Measurements from ENCODE around the gene NCOA6.

The NCOA6 gene

DNA sequence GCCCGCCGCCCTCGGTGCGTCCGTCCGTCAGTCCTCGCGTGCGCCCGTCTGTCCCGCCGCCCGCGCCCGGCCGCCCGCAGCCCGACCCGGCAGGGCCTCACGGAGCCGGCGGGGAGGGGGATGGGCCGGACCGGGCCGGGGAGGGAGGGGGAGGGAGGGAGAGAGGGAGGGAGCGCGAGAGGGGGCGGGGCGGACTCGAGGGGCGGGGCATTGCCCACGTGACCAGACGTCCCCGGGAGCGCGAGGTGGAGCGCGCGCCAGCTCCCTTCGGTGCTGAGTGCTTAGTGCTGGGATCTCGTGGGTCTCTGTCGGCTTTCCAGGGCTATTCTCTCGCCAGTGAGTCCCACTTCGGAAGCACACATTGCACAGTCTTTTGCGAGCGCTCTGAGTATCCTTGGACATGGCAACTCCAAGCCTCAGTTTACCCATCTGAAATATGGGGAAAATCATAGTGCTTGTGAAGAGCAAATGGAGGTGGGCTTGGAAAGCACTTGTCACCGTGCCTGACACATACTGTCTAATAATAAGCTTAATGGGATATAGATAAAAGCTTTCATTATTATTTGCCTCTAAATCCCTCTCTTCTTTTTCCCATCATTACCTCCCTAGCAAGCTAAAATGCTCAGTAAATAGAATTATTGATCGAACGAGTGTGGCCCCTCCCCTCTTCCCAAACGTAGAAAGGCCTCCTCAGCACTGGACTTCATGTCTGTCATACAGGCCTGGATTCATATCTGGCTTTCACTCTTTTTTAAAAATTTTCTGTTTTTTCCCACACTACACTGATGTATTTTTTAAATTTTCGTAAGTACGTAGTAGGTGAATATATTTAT, at the start of gene NCOA6:
NCOA6 (minus strand) TSS at position 122 of the 833 bp plus-strand sequence. CDS start 43,296 bp downstream, outside the sequence.
- Histone ChIP-seq H3K27me3 (ENCODE audit: insufficient read depth, low read length, poor library complexity) (no peaks in the 10 kb centered on the region), H3K4me2 (ENCODE audit: insufficient read depth, low read length) (peak within 1 kb of the TSS; percentile 89), H3K9me3 (ENCODE audit: insufficient read depth, low read length, severe bottlenecking) (no peaks in the 10 kb centered on the region), H3K79me2 (ENCODE audit: insufficient read depth, low read length) (peaks cover 51% of the 10 kb centered on the region), H3K4me3 (ENCODE audit: low read depth in 1 of 2, low read length in 2 of 2) (peak within 1 kb of the TSS; percentile 70 to 85), H3K9ac (ENCODE audit: low read depth, low read length) (peak within 1 kb of the TSS; percentile 88), H3K36me3 (ENCODE audit: insufficient read depth, low read length) (peaks cover 3% of the 10 kb centered on the region), H2AFZ (ENCODE audit: low read depth, low read length) (peak within 1 kb of the TSS; percentile 97), H3K4me1 (ENCODE audit: insufficient read depth, low read length) (peaks cover 38% of the 10 kb centered on the region), H4K20me1 (ENCODE audit: insufficient read depth, low read length) (peaks cover 31% of the 10 kb centered on the region), H3K27ac (ENCODE audit: low read length) (peak within 1 kb of the TSS; percentile 83)
- DNase-seq (peak; percentile 88), ATAC-seq (ENCODE audit: insufficient read depth, low read depth) (peak; percentile 66)
- TF ChIP-seq EZH2 (IDR thresholded peaks at IDR 0.05; ENCODE audit: borderline replicate concordance, low read depth, low read length, severe bottlenecking): no peak
- TF ChIP-seq, protein P1, sequence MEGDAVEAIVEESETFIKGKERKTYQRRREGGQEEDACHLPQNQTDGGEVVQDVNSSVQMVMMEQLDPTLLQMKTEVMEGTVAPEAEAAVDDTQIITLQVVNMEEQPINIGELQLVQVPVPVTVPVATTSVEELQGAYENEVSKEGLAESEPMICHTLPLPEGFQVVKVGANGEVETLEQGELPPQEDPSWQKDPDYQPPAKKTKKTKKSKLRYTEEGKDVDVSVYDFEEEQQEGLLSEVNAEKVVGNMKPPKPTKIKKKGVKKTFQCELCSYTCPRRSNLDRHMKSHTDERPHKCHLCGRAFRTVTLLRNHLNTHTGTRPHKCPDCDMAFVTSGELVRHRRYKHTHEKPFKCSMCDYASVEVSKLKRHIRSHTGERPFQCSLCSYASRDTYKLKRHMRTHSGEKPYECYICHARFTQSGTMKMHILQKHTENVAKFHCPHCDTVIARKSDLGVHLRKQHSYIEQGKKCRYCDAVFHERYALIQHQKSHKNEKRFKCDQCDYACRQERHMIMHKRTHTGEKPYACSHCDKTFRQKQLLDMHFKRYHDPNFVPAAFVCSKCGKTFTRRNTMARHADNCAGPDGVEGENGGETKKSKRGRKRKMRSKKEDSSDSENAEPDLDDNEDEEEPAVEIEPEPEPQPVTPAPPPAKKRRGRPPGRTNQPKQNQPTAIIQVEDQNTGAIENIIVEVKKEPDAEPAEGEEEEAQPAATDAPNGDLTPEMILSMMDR (IDR thresholded peaks at IDR 0.05; ENCODE audit: borderline replicate concordance, extremely low read depth, low read length, poor library complexity, severe bottlenecking): no peak

DNA sequence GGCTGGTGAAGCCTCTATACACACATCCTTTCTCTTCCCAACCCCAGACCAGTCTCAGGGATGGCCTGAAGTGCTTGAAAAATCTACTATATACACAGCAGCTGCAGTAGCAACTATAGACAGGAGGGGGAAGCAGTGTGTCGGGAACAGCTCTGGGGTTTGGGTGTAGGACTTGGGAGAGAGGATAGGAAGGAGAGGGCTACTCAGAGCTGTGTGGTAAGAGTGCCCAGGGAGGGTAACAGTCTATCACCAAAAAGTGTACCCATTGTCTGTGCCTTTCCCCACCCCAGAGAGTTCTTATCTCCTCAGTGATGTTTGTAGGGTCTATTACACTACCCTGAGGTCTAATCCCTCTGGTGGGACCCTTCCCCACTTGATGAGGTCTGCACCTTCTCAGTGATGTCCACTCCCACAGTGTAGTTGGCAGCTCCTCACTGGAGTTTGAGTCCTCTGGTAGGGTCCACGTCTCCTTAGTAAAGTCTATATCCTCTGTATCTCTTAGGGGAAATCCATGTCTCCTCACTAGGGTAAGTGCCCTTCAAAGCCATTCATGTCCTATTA, 48.7 kb upstream of the NCOA6 start:
- Histone ChIP-seq H3K4me3 (ENCODE audit: low read depth in 1 of 2, low read length in 2 of 2) (no peak overlapping the region), H3K36me3 (ENCODE audit: insufficient read depth, low read length) (no peaks in the 10 kb centered on the region), H3K4me2 (ENCODE audit: insufficient read depth, low read length) (no peak overlapping the region), H3K27me3 (ENCODE audit: insufficient read depth, low read length, poor library complexity) (peaks cover 7% of the 10 kb centered on the region), H3K9me3 (ENCODE audit: insufficient read depth, low read length, severe bottlenecking) (no peaks in the 10 kb centered on the region), H3K4me1 (ENCODE audit: insufficient read depth, low read length) (peaks cover 61% of the 10 kb centered on the region), H3K9ac (ENCODE audit: low read depth, low read length) (no peak overlapping the region), H3K79me2 (ENCODE audit: insufficient read depth, low read length) (peaks cover 26% of the 10 kb centered on the region), H3K27ac (ENCODE audit: low read length) (no peak overlapping the region), H4K20me1 (ENCODE audit: insufficient read depth, low read length) (no peaks in the 10 kb centered on the region), H2AFZ (ENCODE audit: low read depth, low read length) (no peak overlapping the region)
- TF ChIP-seq, protein P1 (IDR thresholded peaks at IDR 0.05; ENCODE audit: borderline replicate concordance, extremely low read depth, low read length, poor library complexity, severe bottlenecking): peak; percentile 96
- no peak for TF ChIP-seq EZH2 (IDR thresholded peaks at IDR 0.05; ENCODE audit: borderline replicate concordance, low read depth, low read length, severe bottlenecking)
- peak; percentile 23; the same call in 1 of the 3 replicates for ATAC-seq (ENCODE audit: insufficient read depth, low read depth)
- DNase-seq: peak; percentile 73

DNA sequence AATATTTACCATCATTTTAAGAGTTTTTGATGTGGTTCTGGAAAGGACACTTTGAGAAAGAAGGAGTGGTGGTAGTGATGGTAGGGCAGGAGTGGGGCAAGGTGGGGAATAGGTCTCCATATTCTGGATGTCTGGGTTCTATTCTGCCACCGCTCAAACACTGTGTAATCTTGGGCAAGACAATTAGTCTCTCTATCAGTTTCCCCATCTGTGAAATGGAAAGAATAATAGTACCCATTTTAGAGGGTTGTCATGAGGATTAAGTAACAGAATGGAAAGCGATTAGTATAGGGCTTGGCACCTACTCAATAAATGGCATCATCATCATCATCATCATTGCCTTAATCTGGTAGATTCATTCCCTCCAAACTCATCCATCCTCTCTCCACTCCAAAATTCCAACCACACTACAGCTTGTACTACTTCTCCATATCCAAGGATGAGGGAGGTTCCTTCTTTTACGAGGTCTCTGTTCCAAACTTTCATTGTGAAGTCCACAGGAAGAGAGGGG, 48.2 kb upstream of the NCOA6 start:
- no peaks in the 10 kb centered on the region for H3K36me3 ChIP-seq (ENCODE audit: insufficient read depth, low read length)
- DNase-seq (no peak), ATAC-seq (ENCODE audit: insufficient read depth, low read depth) (no peak)
- no peaks in the 10 kb centered on the region for H4K20me1 ChIP-seq (ENCODE audit: insufficient read depth, low read length)
- peaks cover 26% of the 10 kb centered on the region for H3K79me2 ChIP-seq (ENCODE audit: insufficient read depth, low read length)
- H3K27me3 ChIP-seq (ENCODE audit: insufficient read depth, low read length, poor library complexity): peaks cover 7% of the 10 kb centered on the region
- H3K9ac ChIP-seq (ENCODE audit: low read depth, low read length): peak overlapping the region; percentile 64; the same call in 1 of the 2 replicates
- peak overlapping the region in 1 of 2 experiments; percentile 63; a peak in 2 of 4 replicates for H3K4me3 ChIP-seq (ENCODE audit: low read depth in 1 of 2, low read length in 2 of 2)
- peak overlapping the region; percentile 91 for H3K4me2 ChIP-seq (ENCODE audit: insufficient read depth, low read length)
- no peak overlapping the region; the same call in 1 of the 2 replicates for H2AFZ ChIP-seq (ENCODE audit: low read depth, low read length)
- H3K4me1 ChIP-seq (ENCODE audit: insufficient read depth, low read length): peaks cover 61% of the 10 kb centered on the region
- no peak for TF ChIP-seq EZH2 (IDR thresholded peaks at IDR 0.05; ENCODE audit: borderline replicate concordance, low read depth, low read length, severe bottlenecking)
- TF ChIP-seq, protein P1 (IDR thresholded peaks at IDR 0.05; ENCODE audit: borderline replicate concordance, extremely low read depth, low read length, poor library complexity, severe bottlenecking): no peak
- no peaks in the 10 kb centered on the region for H3K9me3 ChIP-seq (ENCODE audit: insufficient read depth, low read length, severe bottlenecking)
- H3K27ac ChIP-seq (ENCODE audit: low read length): no peak overlapping the region

Data from DND-41 (cell line).